ENCODE data around the gene SLC4A1.

The SLC4A1 gene

GRCh38 chr17:44211281-44212265, 56.4 kb downstream of the SLC4A1 start:
- peaks cover 96% of the 10 kb centered on the region for H3K36me3 ChIP-seq (ENCODE audit: insufficient read depth, low read length)

GRCh38 chr17:44210342-44211192, 57.4 kb downstream of the SLC4A1 start:
- DNase-seq (peak; percentile 90), ATAC-seq (ENCODE audit: insufficient read depth, low read depth) (peak; percentile 94)
- Histone ChIP-seq H3K27ac (ENCODE audit: low read length) (peak overlapping the region; percentile 63), H4K20me1 (ENCODE audit: insufficient read depth, low read length) (peaks cover 32% of the 10 kb centered on the region), H3K9me3 (ENCODE audit: insufficient read depth, low read length, severe bottlenecking) (no peaks in the 10 kb centered on the region), H3K4me1 (ENCODE audit: insufficient read depth, low read length) (peaks cover 20% of the 10 kb centered on the region), H2AFZ (ENCODE audit: low read depth, low read length) (no peak overlapping the region), H3K27me3 (ENCODE audit: insufficient read depth, low read length, poor library complexity) (no peaks in the 10 kb centered on the region), H3K4me3 (ENCODE audit: low read depth in 1 of 2, low read length in 2 of 2) (no peak overlapping the region), H3K79me2 (ENCODE audit: insufficient read depth, low read length) (peaks cover 8% of the 10 kb centered on the region; the same call in 1 of the 2 replicates), H3K9ac (ENCODE audit: low read depth, low read length) (peak overlapping the region; percentile 40), H3K36me3 (ENCODE audit: insufficient read depth, low read length) (peaks cover 87% of the 10 kb centered on the region), H3K4me2 (ENCODE audit: insufficient read depth, low read length) (peak overlapping the region; percentile 37; the same call in 1 of the 2 replicates)
- TF ChIP-seq EZH2 (IDR thresholded peaks at IDR 0.05; ENCODE audit: borderline replicate concordance, low read depth, low read length, severe bottlenecking) = no peak
- TF ChIP-seq CTCF (IDR thresholded peaks at IDR 0.05; ENCODE audit: borderline replicate concordance, extremely low read depth, low read length, poor library complexity, severe bottlenecking) = peak; percentile 90

More at GRCh38 chr17:44211281-44212265, 56.4 kb downstream of the SLC4A1 start:
- Histone ChIP-seq H3K9ac (ENCODE audit: low read depth, low read length) (peak overlapping the region; percentile 40; the same call in 1 of the 2 replicates), H3K4me2 (ENCODE audit: insufficient read depth, low read length) (0 out of 2 replicates have a peak overlapping the region, but pooled peaks have one; percentile 3), H3K4me3 (ENCODE audit: low read depth in 1 of 2, low read length in 2 of 2) (no peak overlapping the region), H3K27ac (ENCODE audit: low read length) (no peak overlapping the region), H3K4me1 (ENCODE audit: insufficient read depth, low read length) (peaks cover 29% of the 10 kb centered on the region), H4K20me1 (ENCODE audit: insufficient read depth, low read length) (peaks cover 41% of the 10 kb centered on the region), H2AFZ (ENCODE audit: low read depth, low read length) (no peak overlapping the region), H3K27me3 (ENCODE audit: insufficient read depth, low read length, poor library complexity) (no peaks in the 10 kb centered on the region), H3K9me3 (ENCODE audit: insufficient read depth, low read length, severe bottlenecking) (no peaks in the 10 kb centered on the region), H3K79me2 (ENCODE audit: insufficient read depth, low read length) (peaks cover 18% of the 10 kb centered on the region)
- no peak for TF ChIP-seq CTCF (IDR thresholded peaks at IDR 0.05; ENCODE audit: borderline replicate concordance, extremely low read depth, low read length, poor library complexity, severe bottlenecking)
- TF ChIP-seq EZH2 (IDR thresholded peaks at IDR 0.05; ENCODE audit: borderline replicate concordance, low read depth, low read length, severe bottlenecking) = no peak
- DNase-seq (no peak), ATAC-seq (ENCODE audit: insufficient read depth, low read depth) (no peak)

- Histone ChIP-seq H4K20me1 (ENCODE audit: insufficient read depth, low read length) (peaks cover 29% of the 10 kb centered on the region), H3K4me2 (ENCODE audit: insufficient read depth, low read length) (0 out of 2 replicates have a peak overlapping the region, but pooled peaks have one; percentile 24), H3K4me1 (ENCODE audit: insufficient read depth, low read length) (peaks cover 20% of the 10 kb centered on the region), H3K9ac (ENCODE audit: low read depth, low read length) (peak overlapping the region; percentile 18; the same call in 1 of the 2 replicates), H3K36me3 (ENCODE audit: insufficient read depth, low read length) (peaks cover 80% of the 10 kb centered on the region), H3K27me3 (ENCODE audit: insufficient read depth, low read length, poor library complexity) (no peaks in the 10 kb centered on the region), H3K4me3 (ENCODE audit: low read depth in 1 of 2, low read length in 2 of 2) (no peak overlapping the region), H2AFZ (ENCODE audit: low read depth, low read length) (no peak overlapping the region), H3K27ac (ENCODE audit: low read length) (peak overlapping the region; percentile 48), H3K9me3 (ENCODE audit: insufficient read depth, low read length, severe bottlenecking) (no peaks in the 10 kb centered on the region), H3K79me2 (ENCODE audit: insufficient read depth, low read length) (0 out of 2 replicates have a peak, but pooled peaks cover 3% of the 10 kb centered on the region)
- TF ChIP-seq EZH2 (IDR thresholded peaks at IDR 0.05; ENCODE audit: borderline replicate concordance, low read depth, low read length, severe bottlenecking) (no peak), CTCF (IDR thresholded peaks at IDR 0.05; ENCODE audit: borderline replicate concordance, extremely low read depth, low read length, poor library complexity, severe bottlenecking) (no peak)
- DNase-seq (no peak), ATAC-seq (ENCODE audit: insufficient read depth, low read depth) (no peak)
Observed at GRCh38 chr17:44209786-44210341, 58.1 kb downstream of the SLC4A1 start.

Measured in DND-41 (cell line).